ENCODE results near the gene SPACA4. TPM values are rescaled to one million over a fixed set of nuclear protein-coding genes. Genes with fewer than 3 reads are reported as not detected.

The SPACA4 gene
- polyA plus RNA-seq, 1 donor (not counting 4 experiments of a cell fraction or from before 2014, with no cell fraction given): 0.08 TPM

DNA sequence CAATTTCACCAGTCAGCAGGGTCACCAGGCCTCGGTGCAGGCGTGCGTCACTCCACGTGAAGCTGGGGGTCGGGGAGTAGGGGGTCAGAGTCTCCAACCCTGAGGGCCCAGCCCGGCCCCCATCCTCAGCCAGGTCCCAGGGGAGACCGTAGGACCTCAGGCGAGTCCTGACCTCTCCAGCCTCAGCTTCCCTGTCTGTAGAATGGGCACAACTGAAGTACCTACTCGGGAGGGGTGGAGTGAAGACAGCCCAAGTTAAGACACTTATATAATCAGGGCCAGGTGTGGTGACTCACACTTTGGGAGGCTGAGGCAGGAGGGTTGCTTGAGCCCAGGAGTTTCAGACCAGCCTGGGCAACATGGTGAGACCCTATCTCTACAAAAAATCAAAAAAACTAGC lies 2.7 kb upstream of the SPACA4 start:
- no peak for FAIRE-seq
- H3K9me1 ChIP-seq (ENCODE audit: control insufficient read depth, extremely low read depth, insufficient read depth, low read length): no peaks in the 10 kb centered on the region
- no peak overlapping the region for H3K4me2 ChIP-seq (ENCODE audit: control insufficient read depth, extremely low read depth, insufficient read depth, low read depth, low read length)
- H3K4me1 ChIP-seq (ENCODE audit: control insufficient read depth, extremely low read depth, insufficient read depth, low read length): no peaks in the 10 kb centered on the region
- H3K9me3 ChIP-seq (ENCODE audit: control insufficient read depth, low read depth, low read length): no peaks in the 10 kb centered on the region
- dilution Hi-C loops (cut with MboI; ENCODE audit: extremely low pct_ligation_motif_present, low sequenced_read_pairs): no loop called here
- H3K27ac ChIP-seq (ENCODE audit: control insufficient read depth, insufficient read depth, low read length): no peak overlapping the region
- H2AFZ ChIP-seq (ENCODE audit: control insufficient read depth, low read length): no peak overlapping the region
- H3K4me3 ChIP-seq (ENCODE audit: control insufficient read depth in 2 of 3, extremely low read depth in 1 of 3, insufficient read depth in 2 of 3, low read depth in 1 of 3, low read length in 3 of 3): no peak overlapping the region
- H3K79me2 ChIP-seq (ENCODE audit: control insufficient read depth, insufficient read depth, low read length): no peaks in the 10 kb centered on the region
- no peak for TF ChIP-seq EZH2 (IDR thresholded peaks at IDR 0.05; ENCODE audit: low read length)
- TF ChIP-seq, protein P1, sequence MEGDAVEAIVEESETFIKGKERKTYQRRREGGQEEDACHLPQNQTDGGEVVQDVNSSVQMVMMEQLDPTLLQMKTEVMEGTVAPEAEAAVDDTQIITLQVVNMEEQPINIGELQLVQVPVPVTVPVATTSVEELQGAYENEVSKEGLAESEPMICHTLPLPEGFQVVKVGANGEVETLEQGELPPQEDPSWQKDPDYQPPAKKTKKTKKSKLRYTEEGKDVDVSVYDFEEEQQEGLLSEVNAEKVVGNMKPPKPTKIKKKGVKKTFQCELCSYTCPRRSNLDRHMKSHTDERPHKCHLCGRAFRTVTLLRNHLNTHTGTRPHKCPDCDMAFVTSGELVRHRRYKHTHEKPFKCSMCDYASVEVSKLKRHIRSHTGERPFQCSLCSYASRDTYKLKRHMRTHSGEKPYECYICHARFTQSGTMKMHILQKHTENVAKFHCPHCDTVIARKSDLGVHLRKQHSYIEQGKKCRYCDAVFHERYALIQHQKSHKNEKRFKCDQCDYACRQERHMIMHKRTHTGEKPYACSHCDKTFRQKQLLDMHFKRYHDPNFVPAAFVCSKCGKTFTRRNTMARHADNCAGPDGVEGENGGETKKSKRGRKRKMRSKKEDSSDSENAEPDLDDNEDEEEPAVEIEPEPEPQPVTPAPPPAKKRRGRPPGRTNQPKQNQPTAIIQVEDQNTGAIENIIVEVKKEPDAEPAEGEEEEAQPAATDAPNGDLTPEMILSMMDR (optimal IDR thresholded peaks at IDR 0.05 in 1 of 3, IDR thresholded peaks at IDR 0.05 in 1 of 3, conservative IDR thresholded peaks at IDR 0.05 in 1 of 3; ENCODE audit: extremely low read depth in 1 of 3, insufficient read depth in 2 of 3, low read length in 3 of 3): no peak
- no peaks in the 10 kb centered on the region for H4K20me1 ChIP-seq (ENCODE audit: control insufficient read depth, extremely low read depth, insufficient read depth, low read length)
- H3K27me3 ChIP-seq (ENCODE audit: control insufficient read depth, extremely low read depth, insufficient read depth, low read length): no peaks in the 10 kb centered on the region
- H3K36me3 ChIP-seq (ENCODE audit: control insufficient read depth in 2 of 2, extremely low read depth in 1 of 2, insufficient read depth in 2 of 2, low read length in 2 of 2): no peaks in the 10 kb centered on the region
- H3K9ac ChIP-seq (ENCODE audit: control insufficient read depth, extremely low read depth, insufficient read depth, low read length): no peak overlapping the region
- DNase-seq (ENCODE audit: low read depth, low spot score): no peak

DNA sequence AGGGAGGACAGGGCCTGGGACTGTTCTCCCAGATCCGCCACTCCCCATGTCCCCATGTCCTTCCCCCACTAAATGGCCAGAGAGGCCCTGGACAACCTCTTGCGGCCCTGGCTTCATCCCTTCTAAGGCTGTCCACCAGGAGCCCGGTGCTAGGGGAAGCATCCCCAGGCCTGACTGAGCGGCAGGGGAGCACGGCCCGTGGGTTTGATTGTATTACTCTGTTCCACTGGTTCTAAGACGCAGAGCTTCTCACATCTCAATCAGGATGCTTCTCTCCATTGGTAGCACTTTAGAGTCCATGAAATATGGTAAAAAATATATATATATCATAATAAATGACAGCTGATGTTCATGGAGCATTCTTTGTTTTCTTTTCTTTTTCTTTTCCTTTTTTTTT lies 815 bp downstream of the SPACA4 start:
- H3K27ac ChIP-seq (ENCODE audit: control insufficient read depth, insufficient read depth, low read length): no peak overlapping the region
- H3K9ac ChIP-seq (ENCODE audit: control insufficient read depth, extremely low read depth, insufficient read depth, low read length): no peak overlapping the region
- H3K4me2 ChIP-seq (ENCODE audit: control insufficient read depth, extremely low read depth, insufficient read depth, low read depth, low read length): no peak overlapping the region
- H3K79me2 ChIP-seq (ENCODE audit: control insufficient read depth, insufficient read depth, low read length): no peaks in the 10 kb centered on the region
- FAIRE-seq (no peak), DNase-seq (ENCODE audit: low read depth, low spot score) (no peak)
- no peak overlapping the region for H2AFZ ChIP-seq (ENCODE audit: control insufficient read depth, low read length)
- no peaks in the 10 kb centered on the region for H3K36me3 ChIP-seq (ENCODE audit: control insufficient read depth in 2 of 2, extremely low read depth in 1 of 2, insufficient read depth in 2 of 2, low read length in 2 of 2)
- H3K9me3 ChIP-seq (ENCODE audit: control insufficient read depth, low read depth, low read length): no peaks in the 10 kb centered on the region
- H3K4me3 ChIP-seq (ENCODE audit: control insufficient read depth in 2 of 3, extremely low read depth in 1 of 3, insufficient read depth in 2 of 3, low read depth in 1 of 3, low read length in 3 of 3): no peak overlapping the region
- TF ChIP-seq, protein P1 (optimal IDR thresholded peaks at IDR 0.05 in 1 of 3, IDR thresholded peaks at IDR 0.05 in 1 of 3, conservative IDR thresholded peaks at IDR 0.05 in 1 of 3; ENCODE audit: extremely low read depth in 1 of 3, insufficient read depth in 2 of 3, low read length in 3 of 3): no peak
- TF ChIP-seq EZH2 (IDR thresholded peaks at IDR 0.05; ENCODE audit: low read length): no peak
- H3K4me1 ChIP-seq (ENCODE audit: control insufficient read depth, extremely low read depth, insufficient read depth, low read length): no peaks in the 10 kb centered on the region
- no peaks in the 10 kb centered on the region for H3K27me3 ChIP-seq (ENCODE audit: control insufficient read depth, extremely low read depth, insufficient read depth, low read length)
- no peaks in the 10 kb centered on the region for H3K9me1 ChIP-seq (ENCODE audit: control insufficient read depth, extremely low read depth, insufficient read depth, low read length)
- dilution Hi-C loops (cut with MboI; ENCODE audit: extremely low pct_ligation_motif_present, low sequenced_read_pairs): no loop called here
- no peaks in the 10 kb centered on the region for H4K20me1 ChIP-seq (ENCODE audit: control insufficient read depth, extremely low read depth, insufficient read depth, low read length)
